ENCODE data around the gene ANKRD37.
A peak's percentile ranks its signal among the peaks of the same experiment; 100 is the strongest.
"Not testable (repeated sequence)": the region's sequence is repeated elsewhere in the genome, so short reads cannot be mapped to it uniquely, and the experiment has no call there.

ANKRD37 gene

DNA sequence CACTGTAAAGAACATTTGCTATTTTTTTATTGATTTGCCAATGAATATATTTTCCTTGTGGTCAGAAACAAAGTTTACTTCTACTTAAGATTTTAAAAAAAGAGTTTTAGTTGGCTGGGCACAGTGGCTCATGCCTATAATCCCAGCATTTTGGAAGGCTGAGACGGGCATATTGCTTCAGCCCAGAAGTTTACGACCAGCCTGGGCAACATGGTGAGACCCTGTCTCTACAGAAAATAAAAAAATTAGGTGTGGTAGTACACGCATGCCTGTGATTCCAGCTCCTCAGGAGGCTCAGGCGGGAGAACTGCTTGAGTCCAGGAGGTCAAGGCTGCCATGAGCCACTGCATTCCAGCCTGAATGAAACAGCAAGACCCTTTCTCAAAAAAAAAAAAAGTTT, 37.7 kb upstream of the ANKRD37 start:
- Histone ChIP-seq H3K23ac (ENCODE audit: low read length in 2 of 2) (no peak overlapping the region), H3K4me1 (ENCODE audit: control insufficient read depth, insufficient read depth, low read depth, low read length) (no peaks in the 10 kb centered on the region), H3K4me3 (ENCODE audit: insufficient read depth in 1 of 2, low read depth in 1 of 2, low read length in 2 of 2) (no peak overlapping the region), H3K4ac (ENCODE audit: low read depth in 1 of 2, low read length in 2 of 2) (no peak overlapping the region), H3K4me2 (ENCODE audit: low read length, poor library complexity, severe bottlenecking) (no peak overlapping the region), H2AFZ (ENCODE audit: low read depth, low read length) (no peak overlapping the region), H3K9ac (ENCODE audit: low read length) (no peak overlapping the region), H4K8ac (ENCODE audit: low read length) (no peak overlapping the region), H3K14ac (ENCODE audit: low read length in 2 of 2) (no peak overlapping the region), H3K27me3 (ENCODE audit: control insufficient read depth in 1 of 2, insufficient read depth in 1 of 2, low read length in 2 of 2) (no peaks in the 10 kb centered on the region), H2BK15ac (ENCODE audit: low read depth, poor library complexity, severe bottlenecking) (no peak overlapping the region), H3K27ac (ENCODE audit: low read length, poor library complexity, severe bottlenecking) (peak overlapping the region; percentile 96), H3K18ac (ENCODE audit: low read depth in 1 of 2, low read length in 2 of 2) (peak overlapping the region in 1 of 2 experiments; percentile 41), H3K79me1 (replicated peaks; ENCODE audit: low read length, poor library complexity, severe bottlenecking) (no peaks in the 10 kb centered on the region), H3K9me3 (ENCODE audit: control insufficient read depth, low read length) (no peaks in the 10 kb centered on the region), H2AK5ac (ENCODE audit: low read length, severe bottlenecking) (no peak overlapping the region), H2BK120ac (ENCODE audit: low read depth, low read length) (no peak overlapping the region), H4K91ac (ENCODE audit: low read length) (no peak overlapping the region), H3K36me3 (ENCODE audit: control insufficient read depth in 1 of 2, insufficient read depth in 2 of 2, low read depth in 1 of 2, low read length in 2 of 2) (peaks cover 4 to 28% of the 10 kb centered on the region in 2 experiments), H2BK5ac (ENCODE audit: low read depth, low read length, poor library complexity, severe bottlenecking) (peak overlapping the region; percentile 87), H2BK12ac (ENCODE audit: low read length in 2 of 2) (no peak overlapping the region)
- WGBS: 83% methylated on average over 4 of the region's 4 CpGs
- peak; percentile 14 for DNase-seq

DNA sequence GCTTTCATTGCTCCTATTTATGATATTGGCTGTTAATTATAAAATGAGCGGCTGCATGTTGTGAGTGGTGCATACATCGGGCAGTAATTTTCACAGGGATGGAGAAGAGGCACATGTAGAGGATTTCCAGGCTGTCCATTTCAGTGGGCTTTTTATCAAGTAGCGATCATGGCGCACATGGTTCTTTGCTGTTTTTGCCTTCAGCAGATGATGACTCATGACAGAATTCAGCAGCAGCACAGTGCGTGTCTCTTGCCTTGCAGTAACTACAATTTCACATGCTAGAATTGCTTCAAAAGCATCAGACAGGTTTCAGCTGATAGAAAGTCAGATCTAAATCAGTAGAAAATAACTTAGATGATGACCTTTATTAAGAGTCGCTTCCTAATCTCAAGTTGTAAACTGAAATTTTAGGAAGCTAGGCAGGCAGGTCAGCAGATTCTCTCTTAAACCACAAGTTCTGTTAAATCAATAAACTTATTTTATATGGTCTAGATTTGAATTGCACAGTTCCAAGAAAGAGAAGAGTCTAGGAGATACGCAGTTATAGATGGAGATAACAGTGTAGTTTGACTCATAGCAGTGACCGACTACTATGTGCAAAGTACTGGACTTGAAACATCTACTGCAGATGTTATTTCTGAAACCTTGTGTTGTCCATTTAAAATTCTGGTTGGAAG, 36.7 kb upstream of the ANKRD37 start:
- H3K18ac ChIP-seq (ENCODE audit: low read depth in 1 of 2, low read length in 2 of 2): no peak overlapping the region
- H2AFZ ChIP-seq (ENCODE audit: low read depth, low read length): no peak overlapping the region
- H3K9ac ChIP-seq (ENCODE audit: low read length): no peak overlapping the region
- H3K4ac ChIP-seq (ENCODE audit: low read depth in 1 of 2, low read length in 2 of 2): no peak overlapping the region
- H3K4me1 ChIP-seq (ENCODE audit: control insufficient read depth, insufficient read depth, low read depth, low read length): no peaks in the 10 kb centered on the region
- WGBS: 92% methylated on average over 6 of the region's 8 CpGs
- DNase-seq: peak; percentile 67
- H4K8ac ChIP-seq (ENCODE audit: low read length): no peak overlapping the region
- peaks cover 0 to 19% of the 10 kb centered on the region in 2 experiments for H3K36me3 ChIP-seq (ENCODE audit: control insufficient read depth in 1 of 2, insufficient read depth in 2 of 2, low read depth in 1 of 2, low read length in 2 of 2)
- H4K91ac ChIP-seq (ENCODE audit: low read length): no peak overlapping the region
- H2BK12ac ChIP-seq (ENCODE audit: low read length in 2 of 2): no peak overlapping the region
- no peak overlapping the region for H2BK5ac ChIP-seq (ENCODE audit: low read depth, low read length, poor library complexity, severe bottlenecking)
- H2BK15ac ChIP-seq (ENCODE audit: low read depth, poor library complexity, severe bottlenecking): no peak overlapping the region
- peak overlapping the region; percentile 96 for H3K27ac ChIP-seq (ENCODE audit: low read length, poor library complexity, severe bottlenecking)
- no peak overlapping the region for H3K14ac ChIP-seq (ENCODE audit: low read length in 2 of 2)
- H2AK5ac ChIP-seq (ENCODE audit: low read length, severe bottlenecking): peak overlapping the region; percentile 61
- H2BK120ac ChIP-seq (ENCODE audit: low read depth, low read length): no peak overlapping the region
- H3K4me3 ChIP-seq (ENCODE audit: insufficient read depth in 1 of 2, low read depth in 1 of 2, low read length in 2 of 2): no peak overlapping the region
- H3K4me2 ChIP-seq (ENCODE audit: low read length, poor library complexity, severe bottlenecking): no peak overlapping the region
- H3K27me3 ChIP-seq (ENCODE audit: control insufficient read depth in 1 of 2, insufficient read depth in 1 of 2, low read length in 2 of 2): no peaks in the 10 kb centered on the region
- H3K9me3 ChIP-seq (ENCODE audit: control insufficient read depth, low read length): no peaks in the 10 kb centered on the region
- no peak overlapping the region for H3K23ac ChIP-seq (ENCODE audit: low read length in 2 of 2)
- no peaks in the 10 kb centered on the region for H3K79me1 ChIP-seq (replicated peaks; ENCODE audit: low read length, poor library complexity, severe bottlenecking)

DNA sequence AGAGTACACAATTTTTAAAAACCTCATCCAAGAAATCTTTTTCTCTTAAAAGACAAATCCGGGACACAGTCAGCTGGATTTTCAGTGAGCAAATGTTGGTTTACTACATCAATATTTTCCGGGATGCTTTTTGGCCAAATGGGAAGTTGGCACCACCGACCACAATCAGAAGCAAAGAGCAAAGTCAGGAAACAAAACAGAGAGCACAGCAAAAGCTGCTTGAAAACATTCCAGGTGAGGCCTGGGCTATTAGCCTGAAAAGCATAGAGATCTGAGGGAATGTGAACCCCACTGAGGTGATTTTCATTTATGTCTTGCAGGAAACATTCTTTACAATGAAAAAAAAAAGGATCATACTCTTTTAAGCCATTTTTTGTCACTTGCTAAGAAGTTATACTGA, 34.8 kb upstream of the ANKRD37 start:
- H3K23ac ChIP-seq (ENCODE audit: low read length in 2 of 2): no peak overlapping the region

DNA sequence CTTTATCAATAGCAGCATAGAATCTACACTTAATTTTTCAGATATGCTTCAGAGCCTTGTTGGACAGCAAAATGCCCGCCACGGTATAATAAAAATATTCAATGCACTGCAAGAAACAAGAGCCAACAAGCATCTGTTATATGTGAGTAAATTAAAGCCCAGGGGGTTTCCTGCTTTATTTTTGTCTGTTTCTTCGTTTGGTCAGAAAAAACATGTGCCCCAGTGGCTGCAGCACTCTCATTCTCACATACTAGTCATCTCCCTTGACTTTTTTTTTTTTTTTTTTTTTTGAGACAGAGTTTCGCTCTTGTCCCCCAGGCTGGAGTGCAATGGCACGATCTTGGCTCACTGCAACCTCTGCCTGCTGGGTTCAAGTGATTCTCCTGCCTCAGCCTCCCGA, 34.1 kb upstream of the ANKRD37 start:
- not testable (repeated sequence) for H3K23ac ChIP-seq (ENCODE audit: low read length in 2 of 2); H3K27me3 ChIP-seq (ENCODE audit: control insufficient read depth in 1 of 2, insufficient read depth in 1 of 2, low read length in 2 of 2)
- WGBS: 91% methylated on average over 4 of the region's 6 CpGs

More for the DNA sequence above, 34.8 kb upstream of the ANKRD37 start:
- H3K18ac ChIP-seq (ENCODE audit: low read depth in 1 of 2, low read length in 2 of 2): no peak overlapping the region
- H2BK12ac ChIP-seq (ENCODE audit: low read length in 2 of 2): no peak overlapping the region
- H3K4me2 ChIP-seq (ENCODE audit: low read length, poor library complexity, severe bottlenecking): no peak overlapping the region
- no peak overlapping the region for H2AFZ ChIP-seq (ENCODE audit: low read depth, low read length)
- peaks cover 0 to 16% of the 10 kb centered on the region in 2 experiments for H3K36me3 ChIP-seq (ENCODE audit: control insufficient read depth in 1 of 2, insufficient read depth in 2 of 2, low read depth in 1 of 2, low read length in 2 of 2)
- no peak overlapping the region for H2BK120ac ChIP-seq (ENCODE audit: low read depth, low read length)
- no peak overlapping the region for H3K9ac ChIP-seq (ENCODE audit: low read length)
- no peak overlapping the region for H3K14ac ChIP-seq (ENCODE audit: low read length in 2 of 2)
- no peak overlapping the region for H2BK5ac ChIP-seq (ENCODE audit: low read depth, low read length, poor library complexity, severe bottlenecking)
- no peaks in the 10 kb centered on the region for H3K27me3 ChIP-seq (ENCODE audit: control insufficient read depth in 1 of 2, insufficient read depth in 1 of 2, low read length in 2 of 2)
- H2BK15ac ChIP-seq (ENCODE audit: low read depth, poor library complexity, severe bottlenecking): no peak overlapping the region
- H3K4me1 ChIP-seq (ENCODE audit: control insufficient read depth, insufficient read depth, low read depth, low read length): no peaks in the 10 kb centered on the region
- no peaks in the 10 kb centered on the region for H3K9me3 ChIP-seq (ENCODE audit: control insufficient read depth, low read length)
- no peak overlapping the region for H2AK5ac ChIP-seq (ENCODE audit: low read length, severe bottlenecking)
- no peak overlapping the region for H3K27ac ChIP-seq (ENCODE audit: low read length, poor library complexity, severe bottlenecking)
- no peaks in the 10 kb centered on the region for H3K79me1 ChIP-seq (replicated peaks; ENCODE audit: low read length, poor library complexity, severe bottlenecking)
- H3K4me3 ChIP-seq (ENCODE audit: insufficient read depth in 1 of 2, low read depth in 1 of 2, low read length in 2 of 2): no peak overlapping the region
- 97% methylated on average over 3 of the region's 3 CpGs for WGBS
- H4K91ac ChIP-seq (ENCODE audit: low read length): no peak overlapping the region
- no peak overlapping the region for H4K8ac ChIP-seq (ENCODE audit: low read length)
- no peak overlapping the region for H3K4ac ChIP-seq (ENCODE audit: low read depth in 1 of 2, low read length in 2 of 2)
- DNase-seq: no peak

More for the DNA sequence above, 34.1 kb upstream of the ANKRD37 start:
- H3K79me1 ChIP-seq (replicated peaks; ENCODE audit: low read length, poor library complexity, severe bottlenecking); H3K18ac ChIP-seq (ENCODE audit: low read depth in 1 of 2, low read length in 2 of 2); H3K14ac ChIP-seq (ENCODE audit: low read length in 2 of 2); H3K4ac ChIP-seq (ENCODE audit: low read depth in 1 of 2, low read length in 2 of 2); H3K9ac ChIP-seq (ENCODE audit: low read length); H3K4me1 ChIP-seq (ENCODE audit: control insufficient read depth, insufficient read depth, low read depth, low read length); H4K91ac ChIP-seq (ENCODE audit: low read length); H2AK5ac ChIP-seq (ENCODE audit: low read length, severe bottlenecking); H4K8ac ChIP-seq (ENCODE audit: low read length); H2AFZ ChIP-seq (ENCODE audit: low read depth, low read length); H2BK5ac ChIP-seq (ENCODE audit: low read depth, low read length, poor library complexity, severe bottlenecking); H2BK120ac ChIP-seq (ENCODE audit: low read depth, low read length); H2BK12ac ChIP-seq (ENCODE audit: low read length in 2 of 2); H2BK15ac ChIP-seq (ENCODE audit: low read depth, poor library complexity, severe bottlenecking); H3K9me3 ChIP-seq (ENCODE audit: control insufficient read depth, low read length); H3K4me3 ChIP-seq (ENCODE audit: insufficient read depth in 1 of 2, low read depth in 1 of 2, low read length in 2 of 2); DNase-seq; H3K27ac ChIP-seq (ENCODE audit: low read length, poor library complexity, severe bottlenecking); H3K4me2 ChIP-seq (ENCODE audit: low read length, poor library complexity, severe bottlenecking): not testable (repeated sequence)
- H3K36me3 ChIP-seq (ENCODE audit: control insufficient read depth in 1 of 2, insufficient read depth in 2 of 2, low read depth in 1 of 2, low read length in 2 of 2): peaks cover 0 to 16% of the 10 kb centered on the region in 2 experiments

Measured in mesenchymal stem cell (in vitro differentiated cells and primary cell).